Measurements from ENCODE around the gene YARS1.

YARS1 gene

DNA sequence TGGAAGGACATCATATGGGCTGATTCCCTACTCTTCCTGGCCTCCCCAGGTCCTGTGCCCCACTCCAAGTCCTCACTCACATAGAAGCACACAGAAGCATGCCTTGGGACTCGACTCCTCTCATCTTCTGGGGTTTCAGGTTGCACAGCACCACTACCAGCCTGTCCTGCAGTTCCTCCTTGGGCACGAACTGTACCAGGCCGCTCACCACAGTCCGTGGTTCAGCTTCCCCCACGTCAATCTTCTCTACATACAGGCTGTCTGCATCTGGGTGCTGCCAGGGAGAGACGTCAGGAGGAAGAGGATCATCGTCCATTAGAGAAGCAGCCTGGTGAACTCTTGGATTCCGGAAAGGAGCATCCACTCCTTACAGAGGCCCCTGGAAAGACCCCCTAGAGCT is 37.2 kb downstream of the YARS1 start:
- no peak for TF ChIP-seq POLR2A (IDR thresholded peaks at IDR 0.05; ENCODE audit: low read length)
- no peak for TF ChIP-seq GATA1 (IDR thresholded peaks at IDR 0.05; ENCODE audit: low read depth, low read length)
- DNase-seq = no peak

DNA sequence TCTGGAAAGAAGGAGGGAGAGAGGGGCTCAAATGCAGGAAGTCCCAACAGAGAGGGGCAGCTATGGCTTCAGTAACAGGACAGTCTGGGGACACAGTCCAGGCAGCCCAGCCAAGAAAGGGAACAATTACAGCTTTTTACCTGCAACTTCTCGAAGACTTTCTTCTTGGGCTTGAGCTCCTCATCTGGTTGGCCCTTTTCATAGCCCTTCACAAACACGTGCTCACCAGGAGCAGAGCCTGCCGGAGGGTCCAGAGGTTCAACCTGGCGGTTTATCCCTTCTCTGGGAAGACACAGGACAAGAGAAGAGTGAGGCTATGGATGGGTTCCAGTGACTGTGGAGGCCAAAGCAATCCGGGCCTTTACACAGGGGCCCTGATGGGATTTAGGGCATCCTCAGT is 37.9 kb downstream of the YARS1 start:
- TF ChIP-seq POLR2A (IDR thresholded peaks at IDR 0.05; ENCODE audit: low read length) (no peak), GATA1 (IDR thresholded peaks at IDR 0.05; ENCODE audit: low read depth, low read length) (no peak)
- DNase-seq = no peak

DNA sequence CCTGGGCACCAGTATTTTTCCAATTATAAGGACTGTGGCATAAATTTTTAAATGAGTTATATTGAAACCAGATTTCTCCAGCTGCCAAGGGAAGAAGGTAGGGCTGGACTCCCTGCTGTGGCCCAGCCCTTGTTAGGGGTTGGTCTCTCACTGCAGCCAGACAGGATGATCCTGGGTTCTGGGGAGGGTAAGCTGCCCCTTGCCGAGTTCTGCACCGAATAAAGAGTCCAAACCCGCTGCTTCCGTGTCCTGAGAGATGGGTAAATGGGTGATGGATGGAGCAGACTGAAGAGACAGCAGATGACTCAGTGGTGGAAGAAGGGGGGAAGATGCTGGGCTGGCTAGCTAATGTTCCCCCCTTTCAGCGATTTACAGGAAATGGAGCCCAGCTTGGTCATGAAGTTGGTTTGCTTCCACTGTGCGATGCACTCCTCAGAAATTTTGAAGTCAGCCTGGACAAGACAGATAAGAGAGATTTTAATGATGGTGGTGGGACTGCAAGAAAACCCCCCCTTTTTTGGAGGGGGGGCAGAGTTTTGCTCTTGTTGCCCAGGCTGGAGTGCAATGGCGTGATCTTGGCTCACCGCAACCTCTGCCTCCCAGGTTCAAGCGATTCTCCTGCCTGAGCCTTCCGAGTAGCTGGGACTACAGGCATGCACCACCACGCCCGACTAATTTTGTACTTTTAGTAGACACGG is 41.4 kb downstream of the YARS1 start:
- no peak for TF ChIP-seq GATA1 (IDR thresholded peaks at IDR 0.05; ENCODE audit: low read depth, low read length)
- TF ChIP-seq POLR2A (IDR thresholded peaks at IDR 0.05; ENCODE audit: low read length) = no peak
- no peak for DNase-seq

DNA sequence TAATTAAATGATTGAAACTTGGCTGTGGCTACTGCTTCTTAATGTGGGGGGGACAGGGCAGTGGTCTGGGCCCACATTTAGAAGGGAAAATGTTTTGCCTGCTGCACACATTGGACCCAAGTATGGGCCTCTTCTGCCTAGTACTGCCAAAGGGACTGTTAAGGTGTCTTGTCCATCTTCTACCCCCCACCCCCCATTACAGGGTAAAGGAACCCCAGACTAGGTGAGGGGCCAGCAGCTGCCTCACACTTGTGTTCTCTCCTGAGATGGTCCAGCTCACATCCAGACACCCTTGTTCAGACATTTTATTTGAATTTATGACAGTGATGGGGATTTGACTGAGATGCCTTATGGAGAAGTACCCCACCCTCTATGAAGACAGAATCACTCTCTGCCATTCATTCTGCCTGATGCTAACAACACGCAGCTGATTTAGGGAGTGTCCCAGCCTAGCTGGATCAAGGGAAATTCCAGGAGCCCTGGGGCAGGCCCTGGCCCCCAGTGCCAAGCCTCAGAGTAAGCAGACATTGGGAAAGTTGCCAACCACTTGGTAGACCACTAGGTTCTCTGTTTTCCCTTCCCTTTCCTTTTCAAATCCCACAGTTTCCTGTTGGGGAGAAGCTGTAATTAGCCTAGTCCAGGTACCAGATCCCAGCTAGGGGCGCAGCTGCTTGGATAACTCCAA is 42.1 kb downstream of the YARS1 start:
- TF ChIP-seq POLR2A (IDR thresholded peaks at IDR 0.05; ENCODE audit: low read length) (no peak), GATA1 (IDR thresholded peaks at IDR 0.05; ENCODE audit: low read depth, low read length) (no peak)
- no peak for DNase-seq

DNA sequence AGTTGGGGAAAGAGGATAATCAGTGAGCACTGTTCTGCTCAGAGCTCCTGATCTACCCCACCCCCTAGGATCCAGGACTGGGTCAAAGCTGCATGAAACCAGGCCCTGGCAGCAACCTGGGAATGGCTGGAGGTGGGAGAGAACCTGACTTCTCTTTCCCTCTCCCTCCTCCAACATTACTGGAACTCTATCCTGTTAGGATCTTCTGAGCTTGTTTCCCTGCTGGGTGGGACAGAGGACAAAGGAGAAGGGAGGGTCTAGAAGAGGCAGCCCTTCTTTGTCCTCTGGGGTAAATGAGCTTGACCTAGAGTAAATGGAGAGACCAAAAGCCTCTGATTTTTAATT is 42.7 kb downstream of the YARS1 start:
- no peak for TF ChIP-seq POLR2A (IDR thresholded peaks at IDR 0.05; ENCODE audit: low read length)
- no peak for TF ChIP-seq GATA1 (IDR thresholded peaks at IDR 0.05; ENCODE audit: low read depth, low read length)

DNA sequence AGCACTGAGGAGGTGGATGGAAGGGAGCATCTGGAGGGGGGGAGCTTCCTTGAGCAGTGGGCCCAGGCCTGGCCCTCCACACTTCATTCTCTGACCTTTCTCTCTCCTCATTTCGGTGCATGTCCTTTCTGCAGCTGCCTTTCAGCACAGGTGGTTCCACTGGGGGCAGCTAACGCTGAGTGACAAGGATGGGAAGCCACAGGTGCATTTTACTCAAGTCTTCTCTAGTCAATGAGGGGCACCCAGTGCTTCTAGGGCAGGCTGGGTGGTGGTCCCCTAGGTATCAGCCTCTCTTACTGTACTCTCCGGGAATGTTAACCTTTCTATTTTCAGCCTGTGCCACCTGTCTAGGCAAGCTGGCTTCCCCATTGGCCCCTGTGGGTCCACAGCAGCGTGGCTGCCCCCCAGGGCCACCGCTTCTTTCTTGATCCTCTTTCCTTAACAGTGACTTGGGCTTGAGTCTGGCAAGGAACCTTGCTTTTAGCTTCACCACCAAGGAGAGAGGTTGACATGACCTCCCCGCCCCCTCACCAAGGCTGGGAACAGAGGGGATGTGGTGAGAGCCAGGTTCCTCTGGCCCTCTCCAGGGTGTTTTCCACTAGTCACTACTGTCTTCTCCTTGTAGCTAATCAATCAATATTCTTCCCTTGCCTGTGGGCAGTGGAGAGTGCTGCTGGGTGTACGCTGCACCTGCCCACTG is 43.2 kb downstream of the YARS1 start:
- peak; percentile 27 for TF ChIP-seq POLR2A (IDR thresholded peaks at IDR 0.05; ENCODE audit: low read length)
- TF ChIP-seq GATA1 (IDR thresholded peaks at IDR 0.05; ENCODE audit: low read depth, low read length) = no peak
- no peak for DNase-seq

More for the DNA sequence above, 42.7 kb downstream of the YARS1 start:
- DNase-seq = no peak

DNA sequence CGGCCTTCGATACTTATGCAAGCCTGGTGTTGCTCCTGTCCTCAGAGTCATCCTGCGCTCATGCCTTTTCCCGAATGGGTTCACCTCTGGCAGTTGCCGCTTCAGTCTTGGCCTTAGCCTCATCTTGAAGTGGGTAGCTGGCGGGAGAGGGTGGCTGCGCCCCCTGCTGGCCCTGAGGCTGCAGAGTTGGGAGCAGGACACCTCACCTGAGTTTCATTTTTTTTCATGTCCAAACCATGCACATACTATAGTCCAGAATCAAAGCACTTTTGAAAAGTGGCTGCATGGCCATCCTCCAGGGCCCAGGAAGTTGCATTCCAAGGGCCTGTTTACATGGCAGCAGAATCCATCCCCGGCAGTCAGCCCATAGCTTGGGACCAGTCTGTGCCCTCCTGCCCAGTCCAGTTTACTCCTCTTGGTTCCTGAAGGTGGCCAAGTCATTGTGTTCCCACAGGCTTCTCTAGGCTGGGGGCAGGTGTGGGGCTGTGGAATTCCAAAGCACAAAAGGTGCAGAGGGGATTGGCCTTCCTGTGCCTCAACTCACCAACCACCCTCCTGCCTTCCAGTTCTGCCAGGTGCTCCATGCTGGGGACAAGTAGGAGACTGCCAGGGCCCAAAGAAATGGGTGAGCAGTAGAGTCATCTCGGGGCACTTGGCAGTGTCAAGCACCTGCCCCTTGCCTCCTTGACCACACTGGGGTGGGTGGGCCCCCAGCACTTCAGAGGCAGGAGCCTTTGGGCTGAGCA is 44.0 kb downstream of the YARS1 start:
- TF ChIP-seq POLR2A (IDR thresholded peaks at IDR 0.05; ENCODE audit: low read length) = peak; percentile 29
- TF ChIP-seq GATA1 (IDR thresholded peaks at IDR 0.05; ENCODE audit: low read depth, low read length) = no peak
- DNase-seq = peak; percentile 77 to 87

DNA sequence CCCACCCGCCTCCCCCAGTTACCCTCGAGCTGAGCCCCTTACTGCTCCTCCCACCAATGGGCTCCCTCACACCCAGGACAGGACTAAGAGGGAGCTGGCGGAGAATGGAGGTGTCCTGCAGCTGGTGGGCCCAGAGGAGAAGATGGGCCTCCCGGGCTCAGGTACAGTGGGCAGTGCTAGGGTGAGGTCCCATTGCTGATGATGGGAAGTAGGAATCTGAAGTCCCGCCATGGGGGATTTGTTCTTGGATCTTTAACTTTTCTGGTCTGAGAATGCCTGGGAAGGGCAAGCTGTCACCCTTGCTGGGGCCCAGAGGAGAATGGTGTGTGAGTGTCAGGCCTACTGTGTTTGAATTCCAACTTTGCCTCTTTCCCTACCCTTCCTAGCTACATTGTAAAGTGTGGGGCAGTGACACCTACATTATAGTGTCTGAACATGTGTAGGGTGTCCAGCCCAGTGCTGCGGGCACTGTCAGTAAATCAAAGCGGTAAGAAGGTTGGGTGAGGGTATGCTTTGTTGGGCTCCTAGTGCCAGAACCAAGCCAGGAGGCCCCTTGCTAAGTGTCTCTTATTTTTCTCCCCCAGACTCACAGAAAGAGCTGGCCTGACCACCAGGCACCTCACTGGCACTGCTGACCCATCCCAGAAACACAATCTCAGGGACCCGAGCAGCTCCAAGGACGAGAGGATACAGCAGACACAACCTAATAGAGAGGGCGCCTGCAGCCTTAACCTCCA is 44.7 kb downstream of the YARS1 start:
- no peak for DNase-seq
- TF ChIP-seq POLR2A (IDR thresholded peaks at IDR 0.05; ENCODE audit: low read length) = no peak

DNA sequence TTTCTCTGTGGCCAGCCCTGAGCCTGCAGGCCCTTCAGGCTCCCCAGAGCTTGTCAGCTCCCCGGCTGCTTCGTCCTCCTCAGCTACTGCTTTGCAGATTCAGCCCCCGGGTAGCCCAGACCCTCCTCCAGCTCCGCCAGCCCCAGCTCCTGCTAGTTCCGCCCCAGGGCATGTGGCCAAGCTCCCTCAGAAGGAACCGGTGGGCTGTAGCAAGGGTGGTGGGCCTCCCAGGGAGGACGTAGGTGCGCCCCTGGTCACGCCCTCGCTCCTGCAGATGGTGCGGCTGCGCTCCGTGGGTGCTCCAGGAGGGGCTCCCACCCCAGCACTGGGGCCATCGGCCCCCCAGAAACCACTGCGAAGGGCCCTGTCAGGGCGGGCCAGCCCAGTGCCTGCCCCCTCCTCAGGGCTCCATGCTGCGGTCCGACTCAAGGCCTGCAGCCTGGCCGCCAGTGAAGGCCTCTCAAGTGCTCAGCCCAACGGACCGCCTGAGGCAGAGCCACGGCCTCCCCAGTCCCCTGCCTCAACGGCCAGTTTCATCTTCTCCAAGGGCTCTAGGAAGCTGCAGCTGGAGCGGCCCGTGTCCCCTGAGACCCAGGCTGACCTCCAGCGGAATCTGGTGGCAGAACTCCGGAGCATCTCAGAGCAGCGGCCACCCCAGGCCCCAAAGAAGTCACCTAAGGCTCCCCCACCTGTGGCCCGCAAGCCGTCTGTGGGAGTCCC is 45.4 kb downstream of the YARS1 start:
- TF ChIP-seq POLR2A (IDR thresholded peaks at IDR 0.05; ENCODE audit: low read length) (no peak), GATA1 (IDR thresholded peaks at IDR 0.05; ENCODE audit: low read depth, low read length) (no peak)

DNA sequence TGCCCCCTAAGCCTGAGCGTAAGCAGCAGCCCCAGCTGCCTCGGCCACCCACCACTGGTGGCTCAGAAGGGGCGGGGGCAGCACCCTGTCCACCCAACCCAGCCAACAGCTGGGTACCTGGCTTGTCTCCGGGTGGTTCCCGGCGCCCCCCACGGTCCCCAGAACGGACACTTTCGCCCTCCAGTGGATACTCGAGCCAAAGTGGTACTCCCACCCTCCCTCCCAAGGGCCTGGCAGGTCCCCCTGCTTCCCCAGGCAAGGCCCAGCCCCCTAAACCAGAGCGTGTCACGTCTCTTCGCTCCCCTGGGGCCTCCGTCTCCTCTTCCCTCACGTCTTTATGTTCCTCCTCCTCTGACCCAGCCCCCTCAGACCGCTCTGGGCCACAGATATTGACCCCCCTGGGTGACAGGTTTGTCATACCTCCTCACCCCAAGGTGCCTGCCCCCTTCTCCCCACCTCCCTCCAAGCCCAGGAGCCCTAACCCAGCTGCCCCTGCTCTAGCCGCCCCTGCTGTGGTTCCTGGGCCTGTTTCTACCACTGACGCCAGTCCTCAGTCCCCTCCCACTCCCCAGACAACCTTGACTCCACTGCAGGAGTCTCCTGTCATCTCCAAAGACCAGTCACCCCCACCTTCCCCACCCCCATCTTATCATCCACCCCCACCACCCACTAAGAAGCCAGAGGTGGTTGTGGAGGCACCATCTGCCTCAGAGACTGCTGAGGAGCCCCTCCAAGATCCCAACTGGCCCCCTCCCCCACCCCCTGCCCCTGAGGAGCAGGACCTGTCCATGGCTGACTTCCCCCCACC is 46.2 kb downstream of the YARS1 start:
- DNase-seq = no peak
- no peak for TF ChIP-seq GATA1 (IDR thresholded peaks at IDR 0.05; ENCODE audit: low read depth, low read length)

More for the DNA sequence above, 45.4 kb downstream of the YARS1 start:
- DNase-seq = no peak

DNA sequence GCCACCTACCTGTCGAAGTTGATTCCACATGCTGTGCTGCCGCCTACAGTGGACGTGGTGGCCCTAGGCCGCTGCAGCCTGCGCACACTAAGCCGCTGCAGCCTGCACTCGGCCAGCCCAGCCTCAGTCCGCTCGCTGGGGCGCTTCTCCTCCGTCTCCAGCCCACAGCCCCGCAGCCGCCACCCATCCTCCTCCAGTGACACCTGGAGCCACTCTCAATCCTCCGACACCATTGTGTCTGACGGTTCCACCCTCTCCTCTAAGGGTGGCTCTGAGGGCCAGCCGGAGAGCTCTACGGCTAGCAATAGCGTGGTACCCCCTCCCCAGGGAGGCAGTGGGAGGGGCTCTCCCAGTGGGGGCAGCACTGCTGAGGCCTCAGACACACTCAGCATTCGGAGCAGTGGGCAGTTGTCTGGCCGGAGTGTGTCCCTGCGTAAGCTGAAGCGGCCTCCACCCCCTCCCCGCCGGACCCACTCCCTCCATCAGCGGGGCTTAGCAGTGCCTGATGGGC is 46.9 kb downstream of the YARS1 start:
- no peak for DNase-seq
- TF ChIP-seq GATA1 (IDR thresholded peaks at IDR 0.05; ENCODE audit: low read depth, low read length) = no peak
- no peak for TF ChIP-seq POLR2A (IDR thresholded peaks at IDR 0.05; ENCODE audit: low read length)
